Measurements from ENCODE around the gene CIDEA.
A peak's percentile ranks its signal among the peaks of the same experiment; 100 is the strongest.
"Not testable (repeated sequence)": the region's sequence is repeated elsewhere in the genome, so short reads cannot be mapped to it uniquely, and the experiment has no call there.

The CIDEA gene

GRCh38 chr18:12239431-12239830, 14.7 kb upstream of the CIDEA start:
- no peak for DNase-seq (ENCODE audit: low read depth)

- DNase-seq (ENCODE audit: low read depth): no peak
Measured at GRCh38 chr18:12242658-12243260, 11.4 kb upstream of the CIDEA start.

- not testable (repeated sequence) for DNase-seq (ENCODE audit: low read depth)
Measured at GRCh38 chr18:12243272-12243671, 10.9 kb upstream of the CIDEA start.

GRCh38 chr18:12245793-12246135, 8.4 kb upstream of the CIDEA start:
- DNase-seq (ENCODE audit: low read depth): no peak

GRCh38 chr18:12246849-12247808, 7.0 kb upstream of the CIDEA start:
- no peak for DNase-seq (ENCODE audit: low read depth)

GRCh38 chr18:12247946-12248345, 6.2 kb upstream of the CIDEA start:
- DNase-seq (ENCODE audit: low read depth): no peak

GRCh38 chr18:12248926-12249720, 5.0 kb upstream of the CIDEA start:
- no peak for DNase-seq (ENCODE audit: low read depth)

GRCh38 chr18:12251311-12251710, 2.9 kb upstream of the CIDEA start:
- no peak for DNase-seq (ENCODE audit: low read depth)

- DNase-seq (ENCODE audit: low read depth): no peak
Measured at GRCh38 chr18:12252061-12252460, 2.1 kb upstream of the CIDEA start.

GRCh38 chr18:12253027-12253426, 1.1 kb upstream of the CIDEA start:
- no peak for DNase-seq (ENCODE audit: low read depth)

- DNase-seq (ENCODE audit: low read depth): no peak
Measured at GRCh38 chr18:12253663-12254135, 462 bp upstream of the CIDEA start.

GRCh38 chr18:12254820-12255511, 805 bp downstream of the CIDEA start:
- DNase-seq (ENCODE audit: low read depth): no peak

- DNase-seq (ENCODE audit: low read depth): no peak
Measured at GRCh38 chr18:12255626-12256026, 1.5 kb downstream of the CIDEA start.

- no peak for DNase-seq (ENCODE audit: low read depth)
Measured at GRCh38 chr18:12256951-12257350, 2.8 kb downstream of the CIDEA start.

GRCh38 chr18:12257996-12258718, 4.0 kb downstream of the CIDEA start:
- DNase-seq (ENCODE audit: low read depth): no peak

GRCh38 chr18:12258719-12259705, 4.9 kb downstream of the CIDEA start:
- DNase-seq (ENCODE audit: low read depth): no peak

- no peak for DNase-seq (ENCODE audit: low read depth)
Measured at GRCh38 chr18:12262748-12263147, 8.6 kb downstream of the CIDEA start.

- DNase-seq (ENCODE audit: low read depth): no peak
Measured at GRCh38 chr18:12264864-12265263, 10.7 kb downstream of the CIDEA start.

- peak; percentile 48 for DNase-seq (ENCODE audit: low read depth)
Measured at GRCh38 chr18:12271376-12272235, 17.4 kb downstream of the CIDEA start.
